Measurements from ENCODE around the gene CYP27C1. TPM values are rescaled to one million over a fixed set of nuclear protein-coding genes. Genes with fewer than 3 reads are reported as not detected.

CYP27C1 gene
- total and polyA plus RNA-seq, 9 of the 15 experiments (the other 6 are each of a cell fraction or from before 2014, with no cell fraction given): not detected

GRCh38 chr2:127208313-127208712 is 11.8 kb downstream of the CYP27C1 start (continued):
- TF ChIP-seq MGA (IDR thresholded peaks at IDR 0.05) (no peak), U2AF2 (optimal IDR thresholded peaks at IDR 0.05; ENCODE audit: low read depth, low read length) (no peak), ZNF707 (CRISPR knock-in tag; conservative IDR thresholded peaks at IDR 0.05) (no peak), FOXP1 (CRISPR knock-in tag; IDR thresholded peaks at IDR 0.05) (no peak), NCOA6 (IDR thresholded peaks at IDR 0.05) (no peak), CHAMP1 (IDR thresholded peaks at IDR 0.05) (no peak), ETV6 (IDR thresholded peaks at IDR 0.05; ENCODE audit: borderline replicate concordance in 1 of 2, low read depth in 2 of 2, low read length in 1 of 2) (no peak), ETV6 (CRISPR knock-in tag; IDR thresholded peaks at IDR 0.05; ENCODE audit: borderline replicate concordance) (no peak)
